Measurements from ENCODE around the gene BMERB1.

GRCh38 chr16:15552507-15552906 is 118.1 kb downstream of the BMERB1 start:
- TF ChIP-seq POLR2AphosphoS5 (IDR thresholded peaks at IDR 0.05) (no peak), CTCF (IDR thresholded peaks at IDR 0.05 in 8 of 11, conservative IDR thresholded peaks at IDR 0.05 in 3 of 11) (no peak), POLR2A (IDR thresholded peaks at IDR 0.05) (no peak)
